H9 (cell line): ENCODE data around the gene SDK1. TPM values are rescaled to one million over a fixed set of nuclear protein-coding genes. Genes with fewer than 3 reads are reported as not detected.

Experiments
- DNase-seq: peaks from one replicate; pipeline ENCODE4 v3.0.0-alpha.2; 2017
- H2AFZ ChIP-seq: one replicate; pipeline ENCODE4 v1.6.1; 2013; ENCODE audit warnings: mild to moderate bottlenecking, low read length, control low read depth, moderate library complexity
- H2AK5ac ChIP-seq: 2 replicates; pipeline ENCODE4 v1.6.1; 2013; ENCODE audit warnings: low read length, control low read depth, mixed read lengths; ENCODE audit not compliant: insufficient read length
- H2BK120ac ChIP-seq: one replicate; pipeline ENCODE4 v1.6.1; 2013; ENCODE audit warnings: low read depth, mild to moderate bottlenecking, low read length, control low read depth, inconsistent platforms; ENCODE audit not compliant: poor library complexity, severe bottlenecking
- H2BK12ac ChIP-seq: 2 replicates; pipeline ENCODE4 v1.6.1; 2013; ENCODE audit warnings: low read length, control low read depth, mixed read lengths, low read depth; ENCODE audit not compliant: insufficient read length
- H2BK15ac ChIP-seq: 2 replicates; pipeline ENCODE4 v1.6.1; 2013; ENCODE audit warnings: low read depth, low read length, control low read depth
- H2BK20ac ChIP-seq: one replicate; pipeline ENCODE4 v1.6.1; 2013; ENCODE audit warnings: low read depth, mild to moderate bottlenecking, low read length, control low read depth, inconsistent platforms; ENCODE audit not compliant: poor library complexity, severe bottlenecking
- H2BK5ac ChIP-seq: 2 replicates; pipeline ENCODE4 v1.6.1; 2013; ENCODE audit warnings: low read length, control low read depth, mixed read lengths; ENCODE audit not compliant: insufficient read length
- H3K14ac ChIP-seq: 2 replicates; pipeline ENCODE4 v1.6.1; 2013; ENCODE audit warnings: low read length, control low read depth; ENCODE audit not compliant: insufficient read depth
- H3K18ac ChIP-seq: 2 replicates; pipeline ENCODE4 v1.6.1; 2013; ENCODE audit warnings: low read depth, mild to moderate bottlenecking, mixed read lengths, low read length, control low read depth; ENCODE audit not compliant: insufficient read length
- H3K23ac ChIP-seq: 2 replicates; pipeline ENCODE4 v1.6.1; 2013; ENCODE audit warnings: low read length, control low read depth, mixed read lengths, low read depth; ENCODE audit not compliant: insufficient read length
- H3K23me2 ChIP-seq: 2 replicates; pipeline ENCODE4 v1.6.1; 2013; ENCODE audit warnings: low read depth, mild to moderate bottlenecking, mixed read lengths, low read length, control low read depth; ENCODE audit not compliant: insufficient read length, poor library complexity, severe bottlenecking
- H3K27ac ChIP-seq: 2 replicates; pipeline ENCODE4 v1.5.1; 2013; ENCODE audit warnings: low read length, control low read depth, mixed read lengths, low read depth; ENCODE audit not compliant: insufficient read length
- H3K27me3 ChIP-seq: 2 replicates; pipeline ENCODE4 v1.6.1; 2013; ENCODE audit warnings: low read length, control low read depth, inconsistent platforms; ENCODE audit not compliant: insufficient read depth
- H3K4ac ChIP-seq: 2 replicates; pipeline ENCODE4 v1.6.1; 2013; ENCODE audit warnings: low read depth, mild to moderate bottlenecking, control low read depth, inconsistent platforms, low read length, moderate library complexity
- H3K4me1 ChIP-seq: 2 replicates; pipeline ENCODE4 v1.6.1; 2013; ENCODE audit warnings: low read length, control low read depth, inconsistent platforms; ENCODE audit not compliant: insufficient read depth
- H3K4me2 ChIP-seq: 2 replicates; pipeline ENCODE4 v1.6.1; 2013; ENCODE audit warnings: low read length, control low read depth, mixed read lengths; ENCODE audit not compliant: insufficient read length, insufficient read depth
- H3K56ac ChIP-seq: 2 replicates; pipeline ENCODE4 v1.6.1; 2013; ENCODE audit warnings: low read depth, mild to moderate bottlenecking, mixed read lengths, low read length, control low read depth; ENCODE audit not compliant: insufficient read length
- H3K79me1 ChIP-seq: 2 replicates; pipeline ENCODE4 v1.6.1; 2013; ENCODE audit warnings: low read depth, mild to moderate bottlenecking, moderate library complexity, low read length, control low read depth, inconsistent platforms; ENCODE audit not compliant: insufficient read depth, poor library complexity, severe bottlenecking
- H3K79me2 ChIP-seq: 2 replicates; pipeline ENCODE4 v1.6.1; 2013; ENCODE audit warnings: low read length, control low read depth, inconsistent platforms; ENCODE audit not compliant: insufficient read depth
- H3K9ac ChIP-seq: 2 replicates; pipeline ENCODE4 v1.6.1; 2013; ENCODE audit warnings: low read length, control low read depth, mixed read lengths; ENCODE audit not compliant: insufficient read length; ENCODE audit errors: extremely low read depth
- H3K9me3 ChIP-seq: one replicate; pipeline ENCODE4 v1.6.1; 2013; ENCODE audit warnings: low read depth, low read length, inconsistent platforms; ENCODE audit not compliant: control insufficient read depth
- H3T11ph ChIP-seq: one replicate; pipeline ENCODE4 v1.6.1; 2013; ENCODE audit warnings: mild to moderate bottlenecking, low read length, control low read depth, inconsistent platforms
- H4K20me1 ChIP-seq: one replicate; pipeline ENCODE4 v1.6.1; 2013; ENCODE audit not compliant: control insufficient read depth, insufficient read length, insufficient read depth
- H4K5ac ChIP-seq: 2 replicates; pipeline ENCODE4 v1.6.1; 2013; ENCODE audit warnings: low read depth, mild to moderate bottlenecking, mixed read lengths, low read length, control low read depth; ENCODE audit not compliant: insufficient read length
- H4K8ac ChIP-seq: replicated peaks from 2 replicates; pipeline ENCODE4 v1.6.1; 2013; ENCODE audit warnings: low read length, control low read depth, mixed read lengths, low read depth; ENCODE audit not compliant: insufficient read length
- H4K91ac ChIP-seq: 2 replicates; pipeline ENCODE4 v1.6.1; 2013; ENCODE audit warnings: low read depth, mild to moderate bottlenecking, moderate library complexity, mixed read lengths, low read length, control low read depth; ENCODE audit not compliant: insufficient read length
- H3K27ac Mint-ChIP-seq, 3 experiments: 2 replicates in 2 of 3; 3 replicates in 1 of 3; pipeline ENCODE4 v1.8.0; 2020 to 2021; ENCODE audit warnings: mixed read lengths in 3 of 3, mild to moderate bottlenecking in 1 of 3, moderate library complexity in 1 of 3
- H3K27me3 Mint-ChIP-seq: 2 replicates; pipeline ENCODE4 v1.8.0; 2021; ENCODE audit warnings: low read depth, mild to moderate bottlenecking, moderate library complexity, mixed read lengths
- H3K36me3 Mint-ChIP-seq, 3 experiments: 2 replicates in 2 of 3; 3 replicates in 1 of 3; pipeline ENCODE4 v1.8.0; 2020 to 2021; ENCODE audit warnings: low read depth in 3 of 3, mixed read lengths in 3 of 3; ENCODE audit not compliant: insufficient read depth in 1 of 3
- H3K4me1 Mint-ChIP-seq, 2 experiments: 2 replicates each; pipeline ENCODE4 v1.8.0; 2020; ENCODE audit warnings: mixed read lengths in 2 of 2
- H3K4me3 Mint-ChIP-seq, 2 experiments: 2 replicates in 1 of 2; 3 replicates in 1 of 2; pipeline ENCODE4 v1.8.0; 2020 to 2021; ENCODE audit warnings: mild to moderate bottlenecking in 2 of 2, mixed read lengths in 2 of 2, moderate library complexity in 1 of 2
- H3K9me3 Mint-ChIP-seq, 2 experiments: 2 replicates in 1 of 2; 3 replicates in 1 of 2; pipeline ENCODE4 v1.8.0; 2020; ENCODE audit warnings: mild to moderate bottlenecking in 2 of 2, mixed read lengths in 2 of 2, moderate library complexity in 1 of 2
- WGBS: extraction: QIAGEN DNeasy Blood & Tissue Kit; methylation state at CpG from one replicate; pipeline ENCODE4 v1.1.7; 2013; ENCODE audit warnings: missing lambda C conversion rate, low lambda C conversion rate, mixed read lengths; ENCODE audit not compliant: insufficient read length; ENCODE audit errors: extremely low coverage; 5-methylcytosine and 5-hydroxymethylcytosine counted together
- total RNA-seq: library from RNA; stranded (reverse); gene quantifications from 2 replicates; pipeline ENCODE4 v1.2.1, GENCODE V29; 2021
- TF ChIP-seq, protein P1 (sequence below): fragments of 200-600 bp; sonication (generic); conservative IDR thresholded peaks from 3 replicates; pipeline ENCODE4 v1.8.0; 2021; ENCODE audit warnings: antibody characterized with exemption, mild to moderate bottlenecking

Gene SDK1
- total RNA-seq, 1 experiment from 2014 or later = 8.7 TPM

GRCh38 chr7:4150731-4151130 is 849.7 kb downstream of the SDK1 start:
- Histone ChIP-seq H3K14ac (no peak overlapping the region), H3K23ac (no peak overlapping the region), H3K27ac (no peak overlapping the region), H3T11ph (no peak overlapping the region), H2BK12ac (no peak overlapping the region), H3K4me1 (no peaks in the 10 kb centered on the region), H3K9ac (no peak overlapping the region), H2AK5ac (no peak overlapping the region), H3K27me3 (no peaks in the 10 kb centered on the region), H2BK20ac (no peak overlapping the region), H3K79me2 (no peaks in the 10 kb centered on the region), H2BK5ac (no peak overlapping the region), H4K20me1 (no peaks in the 10 kb centered on the region), H4K91ac (no peak overlapping the region), H3K56ac (no peak overlapping the region), H2AFZ (no peak overlapping the region), H3K79me1 (no peaks in the 10 kb centered on the region), H3K23me2 (no peaks in the 10 kb centered on the region), H4K5ac (no peak overlapping the region), H2BK120ac (no peak overlapping the region), H3K18ac (no peak overlapping the region), H2BK15ac (no peak overlapping the region), H3K4ac (no peak overlapping the region), H4K8ac (no peak overlapping the region), H3K4me2 (no peak overlapping the region), H3K9me3 (no peaks in the 10 kb centered on the region)
- TF ChIP-seq, protein P1, sequence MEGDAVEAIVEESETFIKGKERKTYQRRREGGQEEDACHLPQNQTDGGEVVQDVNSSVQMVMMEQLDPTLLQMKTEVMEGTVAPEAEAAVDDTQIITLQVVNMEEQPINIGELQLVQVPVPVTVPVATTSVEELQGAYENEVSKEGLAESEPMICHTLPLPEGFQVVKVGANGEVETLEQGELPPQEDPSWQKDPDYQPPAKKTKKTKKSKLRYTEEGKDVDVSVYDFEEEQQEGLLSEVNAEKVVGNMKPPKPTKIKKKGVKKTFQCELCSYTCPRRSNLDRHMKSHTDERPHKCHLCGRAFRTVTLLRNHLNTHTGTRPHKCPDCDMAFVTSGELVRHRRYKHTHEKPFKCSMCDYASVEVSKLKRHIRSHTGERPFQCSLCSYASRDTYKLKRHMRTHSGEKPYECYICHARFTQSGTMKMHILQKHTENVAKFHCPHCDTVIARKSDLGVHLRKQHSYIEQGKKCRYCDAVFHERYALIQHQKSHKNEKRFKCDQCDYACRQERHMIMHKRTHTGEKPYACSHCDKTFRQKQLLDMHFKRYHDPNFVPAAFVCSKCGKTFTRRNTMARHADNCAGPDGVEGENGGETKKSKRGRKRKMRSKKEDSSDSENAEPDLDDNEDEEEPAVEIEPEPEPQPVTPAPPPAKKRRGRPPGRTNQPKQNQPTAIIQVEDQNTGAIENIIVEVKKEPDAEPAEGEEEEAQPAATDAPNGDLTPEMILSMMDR = no peak
- no peaks in the 10 kb centered on the region; the same call in 1 of the 2 replicates for H3K27me3 Mint-ChIP-seq
- no peak for DNase-seq
- H3K9me3 Mint-ChIP-seq = no peaks in the 10 kb centered on the region
- H3K36me3 Mint-ChIP-seq = peaks cover 0 to 5% (median 5%) of the 10 kb centered on the region in 3 experiments; a peak in 3 of 7 replicates
- H3K27ac Mint-ChIP-seq = no peak overlapping the region
- no peak overlapping the region for H3K4me3 Mint-ChIP-seq
- no CpG with 5 or more reads among the region's 9 CpGs for WGBS
- H3K4me1 Mint-ChIP-seq = peaks cover 9 to 13% of the 10 kb centered on the region in 2 experiments; a peak in 3 of 4 replicates
